GM12878 (cell line): ENCODE measurements around the gene SMARCC1. TPM values are rescaled to one million over a fixed set of nuclear protein-coding genes. Genes with fewer than 3 reads are reported as not detected.

Experiments used
- ATAC-seq: fragments of 200-7000 bp; cut with Tn5 transposase; 3 replicates; pipeline ENCODE4 v1.9.1; 2020; ENCODE audit warnings: mild to moderate bottlenecking, moderate library complexity
- BruUV-seq: library from RNA; stranded (reverse); fragments of 400-500 nt; replicated peaks from 2 replicates; lab custom pipeline; 2021; lab: Mats Ljungman, UMichigan
- CTCF ChIA-PET: fragments of 300-600 bp; sonication (Branson Sonifier 250); formaldehyde crosslinking; extraction: SDS; loops from one replicate; lab custom pipeline; 2021; ENCODE audit warnings: inconsistent platforms; lab: Yijun Ruan, JAX
- POLR2A ChIA-PET: fragments of 350-600 bp; formaldehyde crosslinking; extraction: SDS; loops from one replicate; lab custom pipeline; 2021; ENCODE audit warnings: inconsistent platforms; lab: Charles Lee
- RAD21 ChIA-PET: fragments of 300-600 bp; sonication (Branson Sonifier 250); formaldehyde crosslinking; loops from one replicate; lab custom pipeline; 2023; ENCODE audit warnings: antibody characterized with exemption; ENCODE audit not compliant: unreplicated experiment; lab: Charles Lee
- SMC1A ChIA-PET: fragments of 300-600 bp; sonication (Branson Sonifier 250); formaldehyde crosslinking; loops from one replicate; lab custom pipeline; 2023; ENCODE audit not compliant: unreplicated experiment, uncharacterized antibody; lab: Charles Lee
- DNase-seq: peaks from one replicate; pipeline ENCODE4 v3.0.0-alpha.2; 2011; ENCODE audit warnings: low read depth, low spot score
- FAIRE-seq: peaks from 3 replicates; lab custom pipeline; 2011; peaks lifted over from hg19 to GRCh38; lab: Jason Lieb, UNC
- H2AFZ ChIP-seq: 2 replicates; pipeline ENCODE4 v1.6.0; 2011; ENCODE audit warnings: low read depth, low read length, control low read depth; ENCODE audit not compliant: control insufficient read depth
- H3K27ac ChIP-seq: 2 replicates; pipeline ENCODE4 v1.5.1; 2011; ENCODE audit warnings: control low read depth; ENCODE audit not compliant: control insufficient read depth, insufficient read depth
- H3K27me3 ChIP-seq, 2 experiments: replicated peaks in 1 of 2; 2 replicates each; pipeline versions ENCODE4 v1.6.0 to v1.6.1; 2011; ENCODE audit warnings: low read length in 1 of 2; ENCODE audit not compliant: control insufficient read depth in 2 of 2, insufficient read depth in 2 of 2
- H3K36me3 ChIP-seq, 2 experiments: 2 replicates each; pipeline ENCODE4 v1.5.1; 2011; ENCODE audit warnings: low read length in 1 of 2; ENCODE audit not compliant: control insufficient read depth in 2 of 2, insufficient read depth in 2 of 2
- H3K4me1 ChIP-seq: 2 replicates; pipeline ENCODE4 v1.6.1; 2011; ENCODE audit warnings: mild to moderate bottlenecking, low read length, moderate library complexity, mixed read lengths; ENCODE audit not compliant: control insufficient read depth, insufficient read depth
- H3K4me2 ChIP-seq: 2 replicates; pipeline ENCODE4 v1.6.0; 2011; ENCODE audit warnings: control low read depth; ENCODE audit not compliant: control insufficient read depth, insufficient read depth
- H3K4me3 ChIP-seq: fragments of 200-600 bp; sonication (generic); 2 replicates; pipeline ENCODE4 v1.5.1; 2016
- H3K79me2 ChIP-seq: 2 replicates; pipeline ENCODE4 v1.6.0; 2011; ENCODE audit warnings: low read length; ENCODE audit not compliant: control insufficient read depth, insufficient read depth
- H3K9ac ChIP-seq: 2 replicates; pipeline ENCODE4 v1.8.0; 2011; ENCODE audit warnings: low read length, control low read depth, mixed read lengths; ENCODE audit not compliant: control insufficient read depth, insufficient read depth
- H3K9me3 ChIP-seq: replicated peaks from 3 replicates; pipeline ENCODE4 v1.5.1; 2011; ENCODE audit warnings: mild to moderate bottlenecking, low read length; ENCODE audit not compliant: control insufficient read depth, insufficient read depth
- H4K20me1 ChIP-seq: 2 replicates; pipeline ENCODE4 v1.6.0; 2011; ENCODE audit not compliant: control insufficient read depth, insufficient read depth
- ESRRA ChIP-seq: IDR thresholded peaks from 2 replicates; pipeline ENCODE4 v1.6.1; 2012; ENCODE audit warnings: mild to moderate bottlenecking, low read length, improper control_type of control experiment
- FOXM1 ChIP-seq: IDR thresholded peaks from 2 replicates; pipeline ENCODE4 v1.6.1; 2012; ENCODE audit warnings: low read depth, mild to moderate bottlenecking, inconsistent platforms, low read length, moderate library complexity
- HCFC1 ChIP-seq: fragments of 150-350 bp; IDR thresholded peaks from 2 replicates; pipeline ENCODE4 v1.6.1; 2014; ENCODE audit warnings: low read length
- MEF2B ChIP-seq: fragments of 450-650 bp; IDR thresholded peaks from 2 replicates; pipeline ENCODE4 v1.6.1; 2018; ENCODE audit warnings: mild to moderate bottlenecking, moderate library complexity; ENCODE audit not compliant: partially characterized antibody, poor library complexity, severe bottlenecking
- MTA2 ChIP-seq: fragments of 450-650 bp; IDR thresholded peaks from 2 replicates; pipeline ENCODE4 v1.6.1; 2016; ENCODE audit warnings: low read depth, mild to moderate bottlenecking, moderate library complexity
- SIN3A ChIP-seq: IDR thresholded peaks from 2 replicates; pipeline ENCODE4 v1.6.1; 2012; ENCODE audit warnings: low read depth, low read length, improper control_type of control experiment
- STAT1 ChIP-seq: fragments of 450-650 bp; conservative IDR thresholded peaks from 2 replicates; pipeline ENCODE4 v1.6.1; 2014; ENCODE audit warnings: antibody characterized with exemption, mild to moderate bottlenecking
- WRNIP1 ChIP-seq: IDR thresholded peaks from 2 replicates; pipeline ENCODE4 v1.6.1; 2011; ENCODE audit warnings: low read depth, low read length, improper control_type of control experiment, borderline replicate concordance
- WGBS: methylation state at CpG from one replicate; pipeline ENCODE4 v1.1.6; 2016; ENCODE audit warnings: low lambda C conversion rate; ENCODE audit not compliant: insufficient replicate concordance, insufficient coverage; ENCODE audit errors: missing lambda C conversion rate; 5-methylcytosine and 5-hydroxymethylcytosine counted together
- in situ Hi-C: fragments of 300-500 bp; cut with MboI; formaldehyde crosslinking; loops from 9 replicates; pipeline ENCODE4 v1.14.3; 2018; ENCODE audit warnings: mixed read lengths
- intact Hi-C: fragments of 100-400 bp; cut with micrococcal nuclease; formaldehyde crosslinking; loops from one replicate; pipeline ENCODE4 v1.14.2; 2022; ENCODE audit not compliant: unreplicated experiment
- polyA plus RNA-seq, 11 experiments: library from polyadenylated mRNA; depleted of rRNA in 4 of 11; unstranded in 6 of 11; stranded (reverse) in 5 of 11; fragments of >200 nt; fragmentation: Nextera tagmentation in 4 of 11; fragmentation: Illumina TruSeq in 1 of 11; extraction: Ambion mirVana in 4 of 11; extraction: Trizol in 1 of 11; gene quantifications; 1 replicate in 1 of 11; 2 replicates in 10 of 11; pipeline versions ENCODE4 v1.2.1 to v1.2.3, GENCODE V29; 2011 to 2016; ENCODE audit warnings: inconsistent platforms in 2 of 11, missing spikeins in 2 of 11, low read depth in 1 of 11
- total RNA-seq, 4 experiments: library from RNA; depleted of rRNA in 3 of 4; stranded (reverse); fragments of >200 nt in 3 of 4; fragmentation: Illumina TruSeq in 1 of 4; extraction: Trizol in 1 of 4; gene quantifications; 2 replicates each; pipeline versions ENCODE4 v1.2.1 to v1.2.3, GENCODE V29; 2013 to 2021
- TF ChIP-seq, protein P1 (sequence below): IDR thresholded peaks from 2 replicates; pipeline ENCODE4 v1.6.1; 2011; ENCODE audit warnings: borderline replicate concordance, low read depth, mild to moderate bottlenecking, moderate library complexity, low read length; ENCODE audit not compliant: insufficient read depth, poor library complexity, severe bottlenecking
- TF ChIP-seq, protein P2 (sequence below): fragments of 450-650 bp; formaldehyde crosslinking; IDR thresholded peaks from 2 replicates; pipeline ENCODE4 v1.5.0; 2022; ENCODE audit warnings: mild to moderate bottlenecking, missing genetic modification characterization
- TF ChIP-seq, protein P3 (sequence below): fragments of 450-650 bp; IDR thresholded peaks from 2 replicates; pipeline ENCODE4 v1.6.1; 2017; ENCODE audit warnings: borderline replicate concordance
- TF ChIP-seq, protein P4 (sequence below): fragments of 450-650 bp; IDR thresholded peaks from 2 replicates; pipeline ENCODE4 v1.6.1; 2017; ENCODE audit warnings: mild to moderate bottlenecking

Gene SMARCC1
- total and polyA plus RNA-seq, 10 of the 15 experiments (the other 5 are each of a cell fraction or from before 2014, with no cell fraction given) = 26.6 to 147 (median 57.1) TPM

DNA sequence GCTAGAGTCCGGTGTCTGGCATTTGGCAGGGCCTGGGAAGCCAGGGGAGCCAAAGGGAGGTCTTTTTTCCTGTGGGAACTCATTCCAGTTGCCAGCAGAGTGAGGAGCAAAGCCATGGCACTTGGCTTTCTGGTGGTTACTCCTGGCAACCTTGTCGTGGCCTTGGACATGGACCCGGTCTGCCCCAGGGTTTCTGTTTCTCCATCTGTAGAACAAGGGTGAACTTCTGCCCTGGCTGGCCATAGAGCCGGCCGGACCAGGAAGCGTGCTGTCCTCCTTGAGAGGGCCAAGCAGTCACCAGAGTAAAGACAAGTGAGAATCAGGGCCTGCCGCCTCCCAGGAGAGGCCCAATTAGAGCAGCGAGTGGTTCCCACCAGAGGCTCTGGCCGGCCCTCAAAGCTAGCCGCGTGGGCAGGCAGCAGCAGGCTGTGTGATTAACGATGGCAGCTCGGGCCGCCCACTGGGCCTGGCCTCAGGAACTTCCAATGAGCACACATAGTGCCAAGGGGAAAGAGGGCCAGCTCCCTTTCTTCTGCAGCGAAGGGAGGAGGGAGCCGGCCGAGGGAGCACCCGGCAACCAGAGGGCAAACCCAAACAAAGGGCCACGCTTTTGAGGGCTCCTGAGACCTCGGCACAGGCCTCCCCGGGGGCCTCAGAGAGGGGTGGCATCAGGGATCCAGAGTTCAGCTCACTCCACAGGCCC lies 239.1 kb downstream of the SMARCC1 start (continued):
- TF ChIP-seq, protein P1, sequence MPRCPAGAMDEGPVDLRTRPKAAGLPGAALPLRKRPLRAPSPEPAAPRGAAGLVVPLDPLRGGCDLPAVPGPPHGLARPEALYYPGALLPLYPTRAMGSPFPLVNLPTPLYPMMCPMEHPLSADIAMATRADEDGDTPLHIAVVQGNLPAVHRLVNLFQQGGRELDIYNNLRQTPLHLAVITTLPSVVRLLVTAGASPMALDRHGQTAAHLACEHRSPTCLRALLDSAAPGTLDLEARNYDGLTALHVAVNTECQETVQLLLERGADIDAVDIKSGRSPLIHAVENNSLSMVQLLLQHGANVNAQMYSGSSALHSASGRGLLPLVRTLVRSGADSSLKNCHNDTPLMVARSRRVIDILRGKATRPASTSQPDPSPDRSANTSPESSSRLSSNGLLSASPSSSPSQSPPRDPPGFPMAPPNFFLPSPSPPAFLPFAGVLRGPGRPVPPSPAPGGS = no peak

DNA sequence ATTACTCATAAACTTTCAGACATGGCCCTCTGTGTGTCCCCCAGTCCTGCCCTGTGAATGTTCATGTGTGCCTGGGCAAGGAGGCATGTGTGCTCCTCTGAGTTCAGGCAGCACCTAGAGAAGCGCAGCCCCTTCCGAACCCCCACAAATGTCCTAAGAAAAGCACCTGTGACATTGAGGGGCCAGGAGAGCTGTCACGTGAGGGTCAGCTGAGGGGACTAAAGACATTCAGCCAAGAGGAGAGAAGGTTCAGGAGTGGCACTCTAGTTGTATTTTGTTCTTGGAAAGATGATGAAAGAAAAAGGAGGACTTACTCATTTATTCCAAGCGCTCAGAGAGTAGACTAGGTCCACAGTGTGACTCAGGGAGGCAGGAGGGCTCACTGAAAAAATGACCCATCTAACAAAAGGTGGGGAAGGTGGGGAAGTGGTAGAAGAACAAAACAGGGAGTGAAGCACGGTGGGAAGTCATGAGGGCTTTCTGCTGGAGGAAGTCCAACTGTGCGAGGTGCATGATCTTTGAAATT lies 240.0 kb downstream of the SMARCC1 start:
- ChIA-PET POLR2A (no interaction called here), SMC1A (interaction anchor here (0.6 kb wide), 1 partner anchor 128 kb away, joined by 4 read pairs; no protein-coding TSS in a partner anchor), RAD21 (no interaction called here), CTCF (interaction anchor here (0.9 to 1.7 kb wide), 2 partner anchors 14 to 19 kb away, joined by 3 to 4 read pairs; no protein-coding TSS in a partner anchor)
- no TSS peak for BruUV-seq
- H3K9me3 ChIP-seq = no peaks in the 10 kb centered on the region
- H4K20me1 ChIP-seq = no peaks in the 10 kb centered on the region
- H3K4me2 ChIP-seq = no peak overlapping the region
- H3K79me2 ChIP-seq = no peaks in the 10 kb centered on the region
- H3K27me3 ChIP-seq = no peaks in the 10 kb centered on the region; a peak in 1 of 4 replicates
- H3K4me1 ChIP-seq = no peaks in the 10 kb centered on the region
- H3K4me3 ChIP-seq = no peak overlapping the region
- 33% methylated on average over 6 of the region's 6 CpGs for WGBS
- no peak overlapping the region for H2AFZ ChIP-seq
- intact Hi-C loops (no loop called here), in situ Hi-C loops (no loop called here)
- ATAC-seq = no peak
- H3K27ac ChIP-seq = no peak overlapping the region
- no peaks in the 10 kb centered on the region for H3K36me3 ChIP-seq
- no peak for FAIRE-seq
- no peak overlapping the region for H3K9ac ChIP-seq
- DNase-seq = no peak
- TF ChIP-seq, protein P2, sequence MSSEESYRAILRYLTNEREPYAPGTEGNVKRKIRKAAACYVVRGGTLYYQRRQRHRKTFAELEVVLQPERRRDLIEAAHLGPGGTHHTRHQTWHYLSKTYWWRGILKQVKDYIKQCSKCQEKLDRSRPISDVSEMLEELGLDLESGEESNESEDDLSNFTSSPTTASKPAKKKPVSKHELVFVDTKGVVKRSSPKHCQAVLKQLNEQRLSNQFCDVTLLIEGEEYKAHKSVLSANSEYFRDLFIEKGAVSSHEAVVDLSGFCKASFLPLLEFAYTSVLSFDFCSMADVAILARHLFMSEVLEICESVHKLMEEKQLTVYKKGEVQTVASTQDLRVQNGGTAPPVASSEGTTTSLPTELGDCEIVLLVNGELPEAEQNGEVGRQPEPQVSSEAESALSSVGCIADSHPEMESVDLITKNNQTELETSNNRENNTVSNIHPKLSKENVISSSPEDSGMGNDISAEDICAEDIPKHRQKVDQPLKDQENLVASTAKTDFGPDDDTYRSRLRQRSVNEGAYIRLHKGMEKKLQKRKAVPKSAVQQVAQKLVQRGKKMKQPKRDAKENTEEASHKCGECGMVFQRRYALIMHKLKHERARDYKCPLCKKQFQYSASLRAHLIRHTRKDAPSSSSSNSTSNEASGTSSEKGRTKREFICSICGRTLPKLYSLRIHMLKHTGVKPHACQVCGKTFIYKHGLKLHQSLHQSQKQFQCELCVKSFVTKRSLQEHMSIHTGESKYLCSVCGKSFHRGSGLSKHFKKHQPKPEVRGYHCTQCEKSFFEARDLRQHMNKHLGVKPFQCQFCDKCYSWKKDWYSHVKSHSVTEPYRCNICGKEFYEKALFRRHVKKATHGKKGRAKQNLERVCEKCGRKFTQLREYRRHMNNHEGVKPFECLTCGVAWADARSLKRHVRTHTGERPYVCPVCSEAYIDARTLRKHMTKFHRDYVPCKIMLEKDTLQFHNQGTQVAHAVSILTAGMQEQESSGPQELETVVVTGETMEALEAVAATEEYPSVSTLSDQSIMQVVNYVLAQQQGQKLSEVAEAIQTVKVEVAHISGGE = no peak
- TF ChIP-seq ESRRA (no peak), MEF2B (no peak), SIN3A (no peak), STAT1 (no peak), HCFC1 (no peak), WRNIP1 (no peak), FOXM1 (no peak), MTA2 (no peak)
- TF ChIP-seq, protein P3, sequence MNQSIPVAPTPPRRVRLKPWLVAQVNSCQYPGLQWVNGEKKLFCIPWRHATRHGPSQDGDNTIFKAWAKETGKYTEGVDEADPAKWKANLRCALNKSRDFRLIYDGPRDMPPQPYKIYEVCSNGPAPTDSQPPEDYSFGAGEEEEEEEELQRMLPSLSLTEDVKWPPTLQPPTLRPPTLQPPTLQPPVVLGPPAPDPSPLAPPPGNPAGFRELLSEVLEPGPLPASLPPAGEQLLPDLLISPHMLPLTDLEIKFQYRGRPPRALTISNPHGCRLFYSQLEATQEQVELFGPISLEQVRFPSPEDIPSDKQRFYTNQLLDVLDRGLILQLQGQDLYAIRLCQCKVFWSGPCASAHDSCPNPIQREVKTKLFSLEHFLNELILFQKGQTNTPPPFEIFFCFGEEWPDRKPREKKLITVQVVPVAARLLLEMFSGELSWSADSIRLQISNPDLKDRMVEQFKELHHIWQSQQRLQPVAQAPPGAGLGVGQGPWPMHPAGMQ = no peak
- TF ChIP-seq, protein P4, sequence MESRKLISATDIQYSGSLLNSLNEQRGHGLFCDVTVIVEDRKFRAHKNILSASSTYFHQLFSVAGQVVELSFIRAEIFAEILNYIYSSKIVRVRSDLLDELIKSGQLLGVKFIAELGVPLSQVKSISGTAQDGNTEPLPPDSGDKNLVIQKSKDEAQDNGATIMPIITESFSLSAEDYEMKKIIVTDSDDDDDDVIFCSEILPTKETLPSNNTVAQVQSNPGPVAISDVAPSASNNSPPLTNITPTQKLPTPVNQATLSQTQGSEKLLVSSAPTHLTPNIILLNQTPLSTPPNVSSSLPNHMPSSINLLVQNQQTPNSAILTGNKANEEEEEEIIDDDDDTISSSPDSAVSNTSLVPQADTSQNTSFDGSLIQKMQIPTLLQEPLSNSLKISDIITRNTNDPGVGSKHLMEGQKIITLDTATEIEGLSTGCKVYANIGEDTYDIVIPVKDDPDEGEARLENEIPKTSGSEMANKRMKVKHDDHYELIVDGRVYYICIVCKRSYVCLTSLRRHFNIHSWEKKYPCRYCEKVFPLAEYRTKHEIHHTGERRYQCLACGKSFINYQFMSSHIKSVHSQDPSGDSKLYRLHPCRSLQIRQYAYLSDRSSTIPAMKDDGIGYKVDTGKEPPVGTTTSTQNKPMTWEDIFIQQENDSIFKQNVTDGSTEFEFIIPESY = no peak
